ENCODE results near the gene NT5C2.
"Not testable (repeated sequence)": the region's sequence is repeated elsewhere in the genome, so short reads cannot be mapped to it uniquely, and the experiment has no call there.

NT5C2 gene

DNA sequence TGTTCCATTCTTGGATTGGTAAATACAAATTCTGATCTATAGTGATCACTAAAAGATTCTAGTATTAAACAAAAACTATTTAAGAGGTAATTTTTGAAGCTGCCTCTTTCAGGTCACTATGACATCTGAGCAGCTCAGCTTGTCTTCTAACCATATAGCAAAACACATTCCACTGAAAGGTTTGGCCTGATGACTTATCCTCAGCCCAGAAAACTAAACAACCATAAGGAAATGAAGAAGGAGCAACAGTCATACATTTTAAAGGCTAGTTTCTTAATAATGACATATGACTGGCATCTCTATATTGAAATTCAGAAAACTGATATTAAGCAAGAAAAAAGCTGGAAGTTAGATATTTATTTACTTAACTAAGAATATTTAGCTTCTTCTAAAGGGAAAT, 24.6 kb downstream of the NT5C2 start:
- no peak for TF ChIP-seq CTCF (IDR thresholded peaks at IDR 0.05; ENCODE audit: borderline replicate concordance, insufficient read depth, low read depth, low read length)
- H3K4me3 ChIP-seq (ENCODE audit: low read depth, low read length), result no peak overlapping the region

GRCh38 chr10:103167554-103167953, 25.5 kb downstream of the NT5C2 start:
- H3K4me3 ChIP-seq (ENCODE audit: low read depth, low read length), result not testable (repeated sequence)

DNA sequence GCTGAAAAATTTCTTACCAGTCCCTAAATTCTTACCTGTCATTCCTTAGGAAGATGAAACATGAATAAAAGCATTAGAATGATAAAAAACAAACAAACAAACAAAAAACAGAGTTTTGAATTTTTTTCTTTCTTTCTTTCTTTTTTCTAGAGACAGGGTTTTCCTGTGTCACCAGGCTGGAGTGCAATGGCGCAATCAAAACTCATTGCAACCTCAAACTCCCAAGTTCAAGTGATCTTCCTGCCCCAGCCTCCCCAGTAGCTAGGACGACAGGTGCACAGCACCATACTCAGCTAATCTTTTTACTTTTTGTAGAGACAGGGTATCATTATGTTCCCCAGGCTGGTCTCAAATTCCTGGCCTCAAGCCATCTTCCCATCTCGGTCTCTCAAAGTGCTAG, 26.5 kb downstream of the NT5C2 start:
- no peak for TF ChIP-seq CTCF (IDR thresholded peaks at IDR 0.05; ENCODE audit: borderline replicate concordance, insufficient read depth, low read depth, low read length)

DNA sequence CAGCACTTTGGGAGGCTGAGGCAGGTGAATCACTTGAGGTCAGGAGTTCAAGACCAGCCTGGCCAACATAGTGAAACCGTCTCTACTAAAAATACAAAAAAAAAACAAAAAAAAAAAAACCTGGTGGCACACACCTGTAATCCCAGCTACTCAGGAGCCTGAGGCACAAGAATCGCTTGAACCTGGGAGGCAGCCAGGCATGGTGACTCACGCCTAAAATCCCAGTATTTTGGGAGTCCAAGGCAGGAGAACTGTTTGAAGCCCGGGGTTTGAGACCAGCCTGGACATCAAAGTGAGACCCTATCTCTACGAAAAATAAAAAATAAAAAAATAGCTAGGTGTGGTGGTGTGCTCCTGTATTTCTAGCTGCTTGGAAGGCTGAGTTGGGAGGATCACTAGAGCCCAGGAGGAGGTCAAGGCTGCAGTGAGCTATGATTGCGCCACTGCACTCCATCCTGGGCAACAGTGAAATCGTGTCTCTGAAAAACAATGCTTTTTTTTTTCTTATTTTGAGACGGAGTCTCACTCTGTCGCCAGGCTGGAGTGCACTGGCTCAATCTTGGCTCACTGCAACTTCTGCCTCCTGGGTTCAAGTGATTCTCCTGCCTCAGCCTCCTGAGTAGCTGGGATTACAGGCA, 29.2 kb downstream of the NT5C2 start:
- not testable (repeated sequence) for H3K4me3 ChIP-seq (ENCODE audit: low read depth, low read length)

More for the DNA sequence above, 26.5 kb downstream of the NT5C2 start:
- H3K4me3 ChIP-seq (ENCODE audit: low read depth, low read length), result no peak overlapping the region

- no peak for TF ChIP-seq CTCF (IDR thresholded peaks at IDR 0.05; ENCODE audit: borderline replicate concordance, insufficient read depth, low read depth, low read length)
- no peak overlapping the region for H3K4me3 ChIP-seq (ENCODE audit: low read depth, low read length)
Observed at GRCh38 chr10:103157246-103157645, 35.8 kb downstream of the NT5C2 start.

GRCh38 chr10:103155471-103156085, 37.5 kb downstream of the NT5C2 start:
- H3K4me3 ChIP-seq (ENCODE audit: low read depth, low read length), result no peak overlapping the region
- no peak for TF ChIP-seq CTCF (IDR thresholded peaks at IDR 0.05; ENCODE audit: borderline replicate concordance, insufficient read depth, low read depth, low read length)

DNA sequence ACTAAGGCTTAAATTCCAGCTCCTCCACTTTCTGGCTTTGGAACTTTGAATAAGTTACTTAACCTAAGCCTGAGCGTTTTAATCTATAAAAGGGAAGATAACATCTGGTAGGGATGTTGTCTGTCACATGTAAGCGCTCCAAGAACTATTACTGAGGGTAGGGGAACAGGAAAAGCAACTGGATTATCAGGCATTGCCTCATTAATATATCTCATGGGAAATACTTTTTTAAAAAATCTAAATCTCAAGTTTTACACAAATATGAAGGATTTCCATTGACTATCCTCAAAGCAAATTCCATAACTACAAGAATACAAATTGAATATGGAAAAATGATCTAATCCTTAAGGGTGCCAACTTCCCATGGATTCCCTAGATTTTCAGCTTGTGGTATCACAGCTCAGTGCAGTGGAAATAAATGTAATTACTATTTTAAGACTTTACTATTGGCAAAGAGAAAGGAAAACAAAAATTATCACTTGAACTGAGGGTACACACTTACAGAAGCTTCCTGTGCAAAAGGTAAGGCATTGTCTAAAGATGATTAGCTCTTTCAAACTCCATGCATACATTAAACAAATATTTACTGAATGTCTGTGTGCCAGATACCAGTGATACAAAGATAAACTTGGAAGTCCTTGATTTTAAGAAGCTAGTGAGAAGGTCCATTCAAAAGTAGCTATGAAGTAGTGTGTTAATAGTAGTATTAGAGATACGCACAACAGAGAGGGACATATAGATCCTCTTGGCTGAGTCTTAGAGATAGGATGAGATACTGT, 38.4 kb downstream of the NT5C2 start:
- no peak for TF ChIP-seq CTCF (IDR thresholded peaks at IDR 0.05; ENCODE audit: borderline replicate concordance, insufficient read depth, low read depth, low read length)
- H3K4me3 ChIP-seq (ENCODE audit: low read depth, low read length), result no peak overlapping the region
